Putamen (tissue), 1 donor: ENCODE data around the gene ACTL6A.
"Not testable (repeated sequence)": the region's sequence is repeated elsewhere in the genome, so short reads cannot be mapped to it uniquely, and the experiment has no call there.

Source experiments
- DNase-seq: peaks from one replicate; pipeline ENCODE4 v3.0.0-alpha.2; 2016; ENCODE audit warnings: low spot score

The ACTL6A gene

DNA sequence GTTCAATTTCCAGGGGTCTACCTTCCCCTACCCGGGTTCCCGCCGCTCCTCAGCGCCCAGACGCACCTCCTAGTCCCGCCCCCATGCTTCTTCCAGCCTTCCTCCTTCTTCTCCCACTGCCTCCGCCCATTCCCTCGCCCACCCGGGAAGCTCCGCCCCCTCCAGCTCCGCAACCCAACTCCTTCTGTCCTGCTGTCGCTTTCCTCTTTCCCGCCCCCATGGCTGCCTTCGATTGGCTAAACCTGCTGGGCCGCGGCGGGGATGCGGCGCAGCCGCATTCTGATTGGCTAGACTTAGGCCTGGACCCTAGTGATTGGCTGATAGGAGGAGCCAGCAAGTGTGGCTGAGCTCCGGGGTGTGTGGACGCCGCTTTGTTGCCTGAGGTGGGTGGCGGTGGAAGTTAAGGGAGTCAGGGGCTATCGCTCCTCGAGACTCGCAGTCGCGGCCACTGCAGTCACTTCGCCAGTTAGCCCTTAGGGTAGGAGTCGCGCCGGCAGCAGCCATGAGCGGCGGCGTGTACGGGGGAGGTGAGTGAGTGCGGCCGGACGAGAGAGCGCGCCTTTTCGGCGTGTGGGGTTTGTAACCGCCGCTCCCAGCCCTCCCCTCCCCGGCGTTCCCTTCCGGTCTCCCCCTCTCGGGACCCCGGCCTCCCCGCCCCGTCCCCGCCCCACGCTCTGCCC is at the start of gene ACTL6A:
ACTL6A (plus strand) TSS at position 336 of the 680 bp plus-strand sequence; CDS start at position 503, 167 bp downstream.
- peak; percentile 99 for DNase-seq

- DNase-seq, result no peak
These were observed 48.9 kb upstream of the ACTL6A start for GRCh38 chr3:179513862-179514261.

DNA sequence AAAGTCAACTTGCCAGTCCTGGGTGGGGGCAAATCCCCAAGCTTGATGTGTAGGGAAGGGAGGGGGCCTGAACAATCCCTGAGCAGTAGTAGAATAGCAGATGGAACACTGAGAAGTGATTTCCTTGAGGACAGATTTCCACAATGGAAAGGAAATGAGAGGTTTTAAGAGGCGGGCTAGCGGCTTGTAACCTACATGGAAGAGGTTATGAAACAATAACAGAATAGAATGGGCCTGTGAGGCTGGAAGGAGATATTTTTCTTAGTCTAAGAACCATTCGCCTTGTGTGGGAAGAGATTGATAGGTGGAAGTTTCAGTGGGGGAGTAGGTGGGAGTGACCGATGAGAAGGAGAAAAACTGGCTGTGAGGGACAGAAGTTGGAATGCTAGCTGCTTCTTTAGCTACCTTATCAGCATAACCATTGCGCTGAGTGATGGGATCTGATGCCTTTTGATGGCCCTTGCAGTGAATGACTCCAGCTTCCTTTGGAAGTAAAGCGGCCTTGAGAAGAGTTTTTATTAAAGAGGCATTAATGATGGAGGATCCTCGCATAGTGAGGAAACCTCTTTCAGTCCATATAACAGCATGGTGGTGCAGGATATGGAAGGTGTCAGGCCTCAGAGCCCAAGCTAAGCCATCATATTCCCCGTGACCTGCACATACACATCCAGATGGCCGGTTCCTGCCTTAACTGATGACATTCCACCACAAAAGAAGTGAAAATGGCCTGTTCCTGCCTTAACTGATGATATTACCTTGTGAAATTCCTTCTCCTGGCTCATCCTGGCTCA is 46.1 kb upstream of the ACTL6A start:
- DNase-seq, result not testable (repeated sequence)

- DNase-seq, result no peak
These were observed 36.2 kb upstream of the ACTL6A start for GRCh38 chr3:179526482-179526881.

DNA sequence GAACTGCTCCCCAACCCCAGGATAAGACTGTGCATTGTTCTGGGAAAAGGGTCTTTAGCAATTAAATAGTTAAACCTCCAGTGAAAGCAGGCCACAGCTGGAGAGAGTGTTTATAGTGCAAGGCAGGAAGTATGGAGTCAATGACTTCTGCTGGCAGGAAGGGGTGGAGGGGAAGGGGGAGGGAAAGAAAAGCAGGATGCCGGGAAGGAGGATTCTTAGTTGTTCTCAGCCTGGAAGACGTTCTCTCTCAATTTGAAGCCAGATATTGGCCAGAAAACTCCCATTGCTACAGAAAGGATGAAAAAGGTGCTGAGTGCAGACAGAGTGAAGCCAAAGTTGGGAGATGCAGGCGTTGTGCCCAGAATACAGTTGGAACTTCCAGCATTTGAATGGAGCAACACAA is 35.7 kb upstream of the ACTL6A start:
- DNase-seq, result peak; percentile 7

DNA sequence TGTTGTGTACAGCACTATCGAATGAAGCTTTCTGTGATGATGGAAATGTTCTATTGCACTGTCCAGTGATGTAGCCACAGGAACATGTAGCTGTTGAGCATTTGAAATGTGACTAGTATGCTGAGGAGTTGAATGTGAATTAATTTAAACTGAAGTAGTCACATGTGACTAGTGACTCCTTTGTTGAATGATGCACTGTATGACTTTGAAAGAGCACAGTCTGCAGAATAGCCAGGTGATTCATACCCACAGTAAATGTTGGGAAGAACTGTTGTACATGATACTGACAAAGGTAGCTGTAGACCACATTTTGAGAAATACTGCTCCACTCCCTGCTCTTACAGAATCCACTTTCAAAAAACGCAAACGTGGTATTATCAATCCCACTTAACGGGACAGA is 34.0 kb upstream of the ACTL6A start:
- DNase-seq, result no peak

- no peak for DNase-seq
These were observed 31.1 kb upstream of the ACTL6A start for GRCh38 chr3:179531576-179531975.

GRCh38 chr3:179533274-179533673 is 29.5 kb upstream of the ACTL6A start:
- no peak for DNase-seq

GRCh38 chr3:179536256-179536655 is 26.5 kb upstream of the ACTL6A start:
- no peak for DNase-seq

DNA sequence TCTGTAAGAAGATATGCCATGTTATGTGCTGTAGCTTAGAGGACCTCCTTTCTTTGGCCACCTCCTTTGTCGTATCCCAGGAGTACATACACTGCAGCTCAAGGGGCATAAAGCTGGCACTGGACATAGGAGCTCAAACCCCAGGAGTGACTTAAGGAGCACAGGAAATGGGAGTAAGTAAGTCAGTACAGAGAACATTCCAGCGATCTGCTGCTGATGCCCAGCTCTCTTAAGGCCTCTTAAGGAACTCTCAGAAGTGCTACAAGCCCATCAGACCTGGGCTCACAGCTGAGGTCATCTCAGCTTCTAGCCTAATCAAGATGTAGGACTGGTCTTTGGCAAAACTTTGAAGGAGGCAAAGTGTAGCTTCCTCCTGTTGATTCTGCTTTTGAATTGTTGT is 21.6 kb upstream of the ACTL6A start:
- DNase-seq, result no peak

DNA sequence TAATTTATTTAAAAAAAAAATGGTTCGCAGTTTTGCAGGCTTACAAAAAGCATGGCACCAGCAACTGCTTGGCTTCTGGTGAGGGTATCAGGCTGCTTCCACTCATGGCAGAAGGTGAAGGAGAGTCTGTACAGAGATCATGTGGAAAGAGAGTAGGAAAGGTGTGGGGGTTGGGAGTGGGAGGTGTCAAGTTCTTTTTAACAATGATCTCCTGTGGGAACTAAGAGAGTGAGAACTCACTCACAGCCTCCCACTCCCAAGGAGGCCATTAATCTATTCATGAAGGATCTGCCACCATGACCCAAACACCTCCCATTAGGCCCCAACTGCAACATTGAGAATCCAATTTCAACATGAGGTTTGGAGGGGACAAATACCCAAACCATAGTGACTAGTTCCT is 21.1 kb upstream of the ACTL6A start:
- DNase-seq, result no peak

DNA sequence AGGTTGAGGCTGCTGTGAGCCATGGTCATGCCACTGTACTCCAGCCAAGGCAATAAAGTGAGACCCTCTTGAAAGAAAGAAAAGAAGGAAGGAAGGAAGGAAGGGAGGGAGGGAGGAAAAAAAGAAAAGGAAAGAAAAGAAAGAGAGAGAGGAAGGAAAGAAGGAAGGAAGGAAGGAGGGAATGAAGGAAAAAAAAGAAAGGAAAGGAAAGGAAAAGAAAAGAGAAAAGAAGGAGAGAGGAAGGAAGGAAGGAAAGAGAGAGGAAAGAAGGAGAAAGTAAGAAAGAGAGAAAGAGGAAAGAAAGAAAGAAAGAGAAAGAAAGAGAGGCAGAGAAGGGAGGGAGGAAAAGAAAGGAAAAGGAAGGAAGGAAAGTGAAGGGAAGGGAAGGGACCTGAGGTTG is 20.4 kb upstream of the ACTL6A start:
- DNase-seq, result no peak

DNA sequence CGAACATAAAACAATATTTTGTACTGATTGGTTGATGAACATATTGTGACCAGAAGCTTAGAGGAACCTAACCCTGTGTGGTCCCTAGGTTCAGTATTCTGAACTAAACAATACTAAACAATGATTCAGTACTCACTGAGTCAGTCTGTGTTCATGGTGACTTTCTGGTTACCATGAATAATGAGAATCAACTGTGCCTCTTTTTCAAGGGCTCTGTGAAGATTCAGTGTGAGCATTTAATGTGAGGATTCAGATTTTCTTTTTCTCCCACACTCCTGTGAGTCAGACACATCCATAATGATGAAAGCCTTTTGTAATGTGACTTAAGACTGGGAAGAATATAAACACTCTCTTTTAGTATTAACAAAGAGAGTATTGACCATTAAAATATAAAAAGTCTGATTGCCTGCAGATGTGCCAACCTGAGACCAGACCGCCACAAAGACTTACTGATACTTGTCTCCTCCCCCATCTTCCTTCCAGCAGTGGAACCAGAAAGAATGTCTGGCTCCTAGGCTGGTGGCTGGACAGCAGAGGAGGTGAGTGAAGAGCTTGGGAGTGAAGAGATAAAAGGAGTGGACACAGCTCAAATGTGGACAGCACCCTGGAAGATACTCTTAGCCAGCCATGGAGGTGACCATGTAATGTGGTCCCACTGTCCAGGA is 17.6 kb upstream of the ACTL6A start:
- DNase-seq, result peak; percentile 28

DNA sequence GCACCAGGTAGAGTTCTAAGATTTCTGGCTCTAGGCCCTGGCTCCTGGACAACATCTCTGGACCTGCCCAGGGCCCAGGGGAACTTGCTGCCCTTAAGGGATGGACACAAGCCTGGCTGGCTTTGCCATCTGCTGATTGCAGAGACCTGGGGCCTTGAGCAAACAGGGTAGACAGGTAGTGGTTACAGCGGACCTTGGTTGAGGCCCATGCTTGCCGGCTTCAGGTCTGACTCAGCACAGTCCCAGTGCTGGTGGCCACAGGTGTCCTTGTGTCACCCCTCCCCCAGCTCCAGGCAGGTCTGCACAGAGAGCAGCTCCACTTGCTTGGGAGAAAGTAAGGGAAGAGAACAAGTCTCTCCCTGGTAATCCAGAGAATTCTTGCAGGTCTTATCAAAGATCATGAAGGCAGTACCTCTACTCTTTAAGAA is 15.9 kb upstream of the ACTL6A start:
- DNase-seq, result no peak

- DNase-seq, result no peak
These were observed 11.2 kb upstream of the ACTL6A start for GRCh38 chr3:179551349-179552105.

- peak; percentile 58 for DNase-seq
These were observed 3.9 kb upstream of the ACTL6A start for GRCh38 chr3:179558742-179559364.

DNA sequence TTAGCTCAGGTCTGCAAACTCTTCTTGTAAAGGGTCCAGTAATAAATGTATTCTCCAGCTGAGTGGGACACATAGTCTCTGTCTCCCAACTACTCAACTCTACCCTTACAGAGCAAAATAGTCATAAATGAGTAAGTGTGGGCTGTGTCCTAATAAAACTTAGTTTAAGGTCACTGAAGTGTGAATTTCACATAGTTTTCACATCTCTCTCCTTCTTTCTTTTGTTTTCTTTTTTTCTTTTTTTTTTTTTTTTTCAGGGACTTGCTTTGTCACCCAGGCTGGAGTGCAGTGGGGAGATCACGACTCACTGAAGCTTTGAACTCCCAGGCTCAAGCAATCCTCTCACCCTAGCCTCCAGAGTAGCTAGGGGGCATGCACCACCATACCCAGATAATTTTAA is 1.9 kb upstream of the ACTL6A start:
- no peak for DNase-seq

DNA sequence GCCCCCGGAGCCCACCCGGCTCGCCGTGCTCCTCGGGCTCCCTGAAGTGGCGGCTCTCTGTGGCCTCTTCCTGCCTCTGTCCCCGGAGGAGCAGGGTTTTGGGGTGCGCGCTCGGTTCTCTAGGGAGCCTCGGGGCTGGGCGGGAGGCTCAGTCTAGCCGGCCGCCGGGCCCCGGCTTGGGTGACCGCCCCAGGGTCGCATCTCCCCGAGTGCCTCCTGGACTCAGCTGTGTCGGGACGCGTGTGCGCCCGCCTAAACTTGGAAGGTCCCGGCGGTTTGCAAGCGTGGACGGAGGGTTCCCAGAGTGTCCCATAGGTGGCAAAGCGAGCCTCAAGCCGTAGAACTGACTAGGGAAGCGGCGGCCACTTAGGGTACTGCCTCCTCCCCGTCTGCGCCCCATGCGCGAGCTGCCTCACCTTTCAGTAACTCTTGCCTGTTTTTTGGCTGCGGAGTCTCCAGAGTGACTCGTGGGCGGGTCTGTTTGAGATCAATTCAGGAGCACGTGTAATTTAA is 601 bp downstream of the ACTL6A start:
- DNase-seq, result peak; percentile 7

DNA sequence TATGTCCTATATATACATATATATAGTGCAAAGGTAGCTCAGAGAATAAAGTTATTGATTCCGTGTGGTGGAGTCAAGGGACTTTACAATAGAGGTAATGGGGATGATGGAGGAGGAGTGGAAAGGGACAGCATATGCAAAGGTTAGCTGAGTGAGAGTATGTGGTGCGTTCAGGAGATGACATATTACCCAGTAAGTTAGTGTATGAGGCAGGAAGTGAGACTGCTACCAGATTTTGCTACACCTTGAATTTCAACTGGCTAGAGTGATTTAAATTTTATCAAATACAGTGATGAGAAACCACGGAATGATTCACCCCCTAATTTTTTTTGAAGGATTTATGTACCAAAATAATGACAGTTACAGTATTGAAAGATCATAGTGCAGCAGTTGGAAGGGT is 2.8 kb downstream of the ACTL6A start:
- DNase-seq, result no peak

GRCh38 chr3:179580992-179581391 is 18.3 kb downstream of the ACTL6A start:
- no peak for DNase-seq

GRCh38 chr3:179589143-179589542 is 26.4 kb downstream of the ACTL6A start:
- DNase-seq, result no peak

- no peak for DNase-seq
These were observed 27.9 kb downstream of the ACTL6A start for GRCh38 chr3:179590669-179591068.
